IgD-negative memory B cell (primary cell): ENCODE measurements around the gene YIPF6. TPM values are rescaled to one million over a fixed set of nuclear protein-coding genes. Genes with fewer than 3 reads are reported as not detected.
"Not testable (repeated sequence)": the region's sequence is repeated elsewhere in the genome, so short reads cannot be mapped to it uniquely, and the experiment has no call there.

Experiments used
- H3K27ac Mint-ChIP-seq, 3 donors: one replicate each; pipeline ENCODE4 v1.8.0; 2020 to 2022; ENCODE audit warnings: mild to moderate bottlenecking in 3 of 3, mixed read lengths in 3 of 3, moderate library complexity in 1 of 3
- H3K27me3 Mint-ChIP-seq: one replicate; pipeline ENCODE4 v1.8.0; 2021; ENCODE audit warnings: mixed read lengths
- H3K36me3 Mint-ChIP-seq: one replicate; pipeline ENCODE4 v1.8.0; 2020; ENCODE audit warnings: mild to moderate bottlenecking, mixed read lengths
- H3K4me1 Mint-ChIP-seq, 3 donors: one replicate each; pipeline ENCODE4 v1.8.0; 2020 to 2022; ENCODE audit warnings: mixed read lengths in 3 of 3, mild to moderate bottlenecking in 1 of 3
- H3K4me3 Mint-ChIP-seq, 4 donors: one replicate each; pipeline ENCODE4 v1.8.0; 2020 to 2022; ENCODE audit warnings: mild to moderate bottlenecking in 4 of 4, mixed read lengths in 4 of 4, moderate library complexity in 3 of 4
- H3K9me3 Mint-ChIP-seq, 3 donors: one replicate each; pipeline ENCODE4 v1.8.0; 2020 to 2021; ENCODE audit warnings: mixed read lengths in 3 of 3, mild to moderate bottlenecking in 1 of 3
- polyA plus RNA-seq: library from polyadenylated mRNA; unstranded; fragments of 300-500 nt; fragmentation: Illumina TruSeq; gene quantifications from one replicate; pipeline ENCODE4 v1.2.3, GENCODE V29; 2021

Gene YIPF6
- polyA plus RNA-seq, 1 donor from 2014 or later = 19.7 TPM

DNA sequence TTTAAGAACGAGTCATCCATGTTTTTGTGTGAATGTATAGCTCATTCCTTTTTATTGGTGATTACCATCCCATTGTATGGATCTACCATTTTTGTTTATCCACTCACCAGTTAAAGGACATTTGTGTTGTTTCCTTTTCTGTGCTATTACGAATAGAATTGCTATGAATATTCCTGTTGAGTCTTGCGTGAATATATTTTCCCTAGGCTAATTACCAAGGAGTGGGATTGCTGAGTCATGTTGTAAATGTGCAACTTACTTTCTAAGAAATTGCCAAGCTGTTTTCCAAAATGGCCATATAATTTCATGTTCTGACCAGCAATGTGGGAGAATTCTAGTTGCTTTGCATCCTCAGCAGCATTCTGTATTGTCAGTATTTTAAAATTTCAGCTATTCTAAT is 51.3 kb downstream of the YIPF6 start:
- H3K27ac Mint-ChIP-seq = no peak overlapping the region
- H3K4me1 Mint-ChIP-seq = no peaks in the 10 kb centered on the region
- H3K36me3 Mint-ChIP-seq = no peaks in the 10 kb centered on the region
- no peak overlapping the region for H3K4me3 Mint-ChIP-seq
- no peaks in the 10 kb centered on the region for H3K9me3 Mint-ChIP-seq
- H3K27me3 Mint-ChIP-seq = no peaks in the 10 kb centered on the region

GRCh38 chrX:68556036-68556435 is 57.2 kb downstream of the YIPF6 start:
- Mint-ChIP-seq H3K4me3 (no peak overlapping the region), H3K27ac (no peak overlapping the region), H3K9me3 (peaks cover 0 to 4% (median 3%) of the 10 kb centered on the region in 3 donors), H3K4me1 (no peaks in the 10 kb centered on the region), H3K27me3 (no peaks in the 10 kb centered on the region), H3K36me3 (peaks cover 1% of the 10 kb centered on the region)

- H3K4me3 Mint-ChIP-seq, H3K27ac Mint-ChIP-seq, H3K4me1 Mint-ChIP-seq, H3K36me3 Mint-ChIP-seq, H3K27me3 Mint-ChIP-seq: not testable (repeated sequence)
- H3K9me3 Mint-ChIP-seq = peaks cover 1 to 11% (median 4%) of the 10 kb centered on the region in 3 donors
These were observed 58.3 kb downstream of the YIPF6 start for GRCh38 chrX:68557126-68557525.

GRCh38 chrX:68559905-68560304 is 61.1 kb downstream of the YIPF6 start:
- not testable (repeated sequence) for H3K36me3 Mint-ChIP-seq, H3K27ac Mint-ChIP-seq, H3K27me3 Mint-ChIP-seq, H3K4me3 Mint-ChIP-seq, H3K4me1 Mint-ChIP-seq
- peaks cover 4 to 11% (median 4%) of the 10 kb centered on the region in 3 donors for H3K9me3 Mint-ChIP-seq

- Mint-ChIP-seq H3K9me3 (peaks cover 0 to 2% (median 0%) of the 10 kb centered on the region in 3 donors), H3K36me3 (peaks cover 5% of the 10 kb centered on the region), H3K27me3 (no peaks in the 10 kb centered on the region), H3K27ac (no peak overlapping the region), H3K4me1 (no peaks in the 10 kb centered on the region), H3K4me3 (no peak overlapping the region)
These were observed 69.3 kb downstream of the YIPF6 start for GRCh38 chrX:68568136-68568535.

DNA sequence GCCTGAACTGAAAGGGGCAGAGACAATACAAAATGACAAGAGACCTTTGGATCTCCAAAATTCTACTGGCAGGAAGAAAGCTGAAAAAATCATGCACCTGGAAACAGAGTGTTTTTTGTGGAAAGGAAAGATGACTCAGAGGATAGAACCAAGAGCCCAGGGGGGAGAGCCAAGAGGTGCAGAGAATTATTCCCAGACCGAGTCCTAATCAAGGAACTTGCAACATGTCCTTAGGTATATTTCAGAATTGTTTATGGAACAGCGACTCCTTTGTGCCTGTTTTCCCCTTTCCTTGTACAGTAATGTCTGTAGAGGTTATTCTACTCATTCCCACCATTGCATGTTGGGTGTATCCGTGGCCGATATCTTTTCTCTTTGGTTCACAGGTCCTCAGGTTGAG is 71.7 kb downstream of the YIPF6 start:
- Mint-ChIP-seq H3K27ac (no peak overlapping the region), H3K9me3 (peaks cover 0 to 3% (median 0%) of the 10 kb centered on the region in 3 donors)

DNA sequence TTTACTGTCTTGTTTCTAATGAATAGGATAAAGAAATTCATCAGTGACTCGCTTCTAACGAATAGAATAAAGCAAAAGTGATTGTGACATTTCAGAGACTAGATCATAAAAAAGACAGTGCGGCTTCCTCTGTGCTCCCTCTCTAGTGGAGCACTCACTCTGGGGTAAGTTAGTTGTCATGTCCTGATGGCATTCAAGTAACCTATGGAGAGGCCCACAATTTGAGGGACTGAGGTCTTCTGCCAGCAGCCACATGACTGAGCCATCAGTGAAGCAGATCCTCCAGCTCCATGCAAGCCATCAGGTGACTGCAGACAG is 72.4 kb downstream of the YIPF6 start:
- Mint-ChIP-seq H3K27me3 (no peaks in the 10 kb centered on the region), H3K9me3 (peaks cover 0 to 3% (median 0%) of the 10 kb centered on the region in 3 donors), H3K27ac (no peak overlapping the region), H3K4me1 (no peaks in the 10 kb centered on the region), H3K36me3 (peaks cover 3% of the 10 kb centered on the region), H3K4me3 (no peak overlapping the region)

More for the DNA sequence above, 71.7 kb downstream of the YIPF6 start:
- no peaks in the 10 kb centered on the region for H3K4me1 Mint-ChIP-seq
- no peaks in the 10 kb centered on the region for H3K27me3 Mint-ChIP-seq
- H3K36me3 Mint-ChIP-seq = peaks cover 5% of the 10 kb centered on the region
- no peak overlapping the region for H3K4me3 Mint-ChIP-seq

- H3K4me3 Mint-ChIP-seq = no peak overlapping the region
- peaks cover 3% of the 10 kb centered on the region for H3K36me3 Mint-ChIP-seq
- H3K27ac Mint-ChIP-seq = no peak overlapping the region
- no peaks in the 10 kb centered on the region for H3K4me1 Mint-ChIP-seq
- H3K27me3 Mint-ChIP-seq = no peaks in the 10 kb centered on the region
- peaks cover 0 to 3% (median 0%) of the 10 kb centered on the region in 3 donors for H3K9me3 Mint-ChIP-seq
These were observed 72.9 kb downstream of the YIPF6 start for GRCh38 chrX:68571610-68572311.

DNA sequence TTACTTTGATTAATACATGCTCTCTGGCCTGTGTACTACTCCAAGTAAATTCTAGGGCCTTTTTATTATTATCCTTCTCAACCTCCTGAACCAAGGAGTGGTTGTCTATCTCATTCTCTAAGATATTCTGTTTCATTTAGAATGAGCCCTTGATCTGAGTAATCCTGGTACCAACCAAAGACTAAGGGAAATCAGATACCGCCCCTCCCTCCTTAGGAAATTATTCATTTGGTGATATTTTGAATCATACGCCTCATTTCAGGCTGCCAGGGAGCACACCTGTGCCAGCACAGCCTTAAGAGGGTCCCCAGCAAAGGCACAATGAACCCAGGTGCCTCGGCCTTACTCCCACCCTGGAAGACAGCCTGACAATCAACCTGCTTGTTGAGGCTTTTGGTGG is 75.4 kb downstream of the YIPF6 start:
- Mint-ChIP-seq H3K4me3 (no peak overlapping the region), H3K9me3 (peaks cover 0 to 2% (median 0%) of the 10 kb centered on the region in 3 donors), H3K36me3 (no peaks in the 10 kb centered on the region), H3K27ac (no peak overlapping the region), H3K27me3 (no peaks in the 10 kb centered on the region), H3K4me1 (no peaks in the 10 kb centered on the region)

DNA sequence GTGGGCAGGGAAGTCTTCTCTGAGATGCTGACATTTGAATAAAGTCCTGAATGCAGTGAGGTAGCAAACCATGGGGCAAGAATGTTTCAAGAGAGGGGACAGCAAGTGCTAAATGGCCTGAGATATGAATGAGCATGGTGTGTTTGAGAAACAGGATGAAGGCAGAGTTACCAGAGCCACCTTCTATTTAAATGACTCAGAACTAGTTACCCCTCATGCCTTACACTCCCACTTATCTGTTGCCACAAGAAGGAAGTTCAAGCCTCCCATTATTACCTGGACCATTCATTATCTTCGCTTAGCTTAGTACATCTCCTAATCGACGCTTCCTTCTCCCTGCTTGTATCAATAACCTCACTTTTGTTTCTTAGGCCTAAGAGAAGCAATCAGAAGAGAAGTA is 81.0 kb downstream of the YIPF6 start:
- Mint-ChIP-seq H3K27me3 (no peaks in the 10 kb centered on the region), H3K36me3 (no peaks in the 10 kb centered on the region), H3K27ac (no peak overlapping the region), H3K9me3 (peaks cover 0 to 2% (median 0%) of the 10 kb centered on the region in 3 donors), H3K4me1 (no peaks in the 10 kb centered on the region), H3K4me3 (no peak overlapping the region)

- peaks cover 2 to 6% (median 3%) of the 10 kb centered on the region in 3 donors for H3K9me3 Mint-ChIP-seq
These were observed 85.4 kb downstream of the YIPF6 start for GRCh38 chrX:68584221-68584620.

More at GRCh38 chrX:68584221-68584620, 85.4 kb downstream of the YIPF6 start:
- Mint-ChIP-seq H3K27ac (no peak overlapping the region), H3K27me3 (peaks cover 3% of the 10 kb centered on the region), H3K4me1 (no peaks in the 10 kb centered on the region), H3K4me3 (no peak overlapping the region), H3K36me3 (peaks cover 2% of the 10 kb centered on the region)

Other genes with a start within 250 kb of the YIPF6 start
- gene OPHN1, start 65.6 kb upstream of the YIPF6 start, polyA plus RNA-seq = not detected
- gene STARD8, start 148.6 kb downstream of the YIPF6 start, polyA plus RNA-seq = 0.16 TPM